ENCODE results near the gene RAP1A.
A peak's percentile ranks its signal among the peaks of the same experiment; 100 is the strongest.
"Not testable (repeated sequence)": the region's sequence is repeated elsewhere in the genome, so short reads cannot be mapped to it uniquely, and the experiment has no call there.

Gene RAP1A

DNA sequence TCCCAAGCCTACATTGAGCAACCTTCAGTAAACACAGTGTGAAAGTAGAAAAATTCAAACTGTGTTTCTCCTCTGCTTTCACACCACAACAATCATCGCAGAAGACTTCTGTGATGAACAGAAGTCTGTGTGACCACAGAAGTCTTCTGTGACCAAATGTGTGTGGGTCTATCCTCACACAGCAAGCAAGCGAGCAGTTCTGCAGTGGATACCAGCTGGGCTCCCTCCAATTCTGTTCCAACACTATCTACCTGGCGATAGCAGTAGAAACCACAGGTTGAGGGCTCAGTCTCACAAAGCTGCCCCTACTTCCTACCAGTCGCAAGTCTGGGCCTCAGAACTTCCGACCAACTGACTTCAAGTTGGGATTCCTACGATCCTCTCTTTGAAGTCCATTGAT is 21.0 kb upstream of the RAP1A start:
- DNase-seq (ENCODE audit: low spot score) = no peak

DNA sequence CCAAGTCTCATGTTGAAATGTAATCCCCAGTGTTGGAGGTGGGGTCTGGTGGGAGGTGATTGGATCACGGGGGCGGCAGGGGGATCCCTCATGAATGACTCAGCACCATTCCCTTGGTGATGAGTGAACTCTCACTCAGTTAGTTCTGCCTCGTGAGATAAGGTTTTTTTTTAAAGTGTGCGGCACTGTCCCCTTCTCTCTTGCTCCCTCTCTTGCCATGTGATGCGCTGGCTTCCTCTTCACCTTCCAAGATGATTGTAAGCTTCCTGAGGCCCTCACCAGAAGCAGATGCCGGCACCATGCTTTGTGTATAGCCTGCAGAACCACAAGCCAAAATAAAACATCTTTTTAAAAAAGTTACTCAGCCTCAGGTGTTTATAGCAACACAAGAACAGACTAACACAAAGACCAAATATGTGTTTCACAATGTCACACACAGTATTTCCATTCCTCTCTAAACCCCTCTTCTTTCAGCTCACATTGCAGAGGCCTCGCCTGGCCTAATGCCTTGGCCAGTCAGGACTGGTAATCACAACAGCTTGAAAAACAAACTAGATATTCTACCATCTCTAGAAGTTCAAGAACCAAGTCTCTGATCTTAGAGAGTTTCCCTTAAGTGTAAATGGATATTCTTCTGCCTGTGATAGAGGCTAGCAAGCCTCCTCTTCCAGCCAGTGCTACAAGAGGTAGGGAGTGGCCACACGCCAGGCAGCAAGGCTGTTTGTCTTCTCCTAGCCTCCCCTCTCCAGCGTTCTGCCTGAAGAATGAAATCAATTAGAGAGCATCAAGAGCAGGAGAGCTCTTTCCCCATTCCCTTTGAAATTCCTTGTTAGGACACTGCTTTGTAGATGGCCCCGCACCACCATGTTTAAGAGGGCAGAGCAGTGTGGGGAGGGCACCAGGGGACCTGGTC is 19.6 kb upstream of the RAP1A start:
- no peak for DNase-seq (ENCODE audit: low spot score)

DNA sequence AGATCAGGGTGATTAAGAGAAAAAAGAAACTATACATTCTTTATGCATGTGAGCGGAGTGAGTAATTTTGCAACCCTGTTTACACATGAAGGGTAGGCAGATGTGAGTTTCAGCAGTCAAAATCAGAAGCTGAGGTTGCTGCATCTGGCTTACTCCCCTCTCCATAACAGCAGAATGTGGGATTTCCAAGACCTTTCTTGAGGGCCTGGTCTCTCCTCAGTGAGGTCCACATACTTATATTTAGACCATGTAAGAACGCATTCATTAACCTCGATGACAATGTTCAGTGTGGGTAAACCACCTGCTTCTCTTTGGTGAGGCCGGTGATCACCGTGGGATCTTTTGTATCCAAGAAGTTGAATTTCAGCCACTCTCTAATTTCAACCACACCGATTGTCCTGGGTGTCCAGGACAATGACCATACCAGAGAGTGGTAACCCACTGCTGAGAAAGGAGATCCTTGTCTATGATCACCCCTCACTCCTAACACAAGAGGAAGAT is 18.7 kb upstream of the RAP1A start:
- DNase-seq (ENCODE audit: low spot score) = no peak

DNA sequence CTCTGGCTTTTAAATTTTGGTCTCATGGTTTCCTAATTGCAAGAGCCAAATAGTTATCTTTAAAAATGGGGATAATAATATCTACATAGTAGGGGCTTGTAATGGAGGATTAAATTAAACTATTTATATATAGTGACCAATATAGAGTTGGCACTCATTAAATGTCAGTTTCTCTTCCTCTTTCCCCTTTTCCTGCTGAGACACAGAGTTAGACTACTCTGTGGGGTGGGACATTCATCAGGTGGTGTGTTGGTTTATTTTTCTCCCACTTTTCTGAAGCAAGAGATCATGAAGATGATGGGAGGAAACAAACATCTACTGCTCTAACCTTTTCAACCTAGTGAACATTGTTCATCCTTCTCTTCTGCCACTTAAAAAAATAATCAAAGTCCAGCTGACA is 17.3 kb upstream of the RAP1A start:
- no peak for DNase-seq (ENCODE audit: low spot score)

DNA sequence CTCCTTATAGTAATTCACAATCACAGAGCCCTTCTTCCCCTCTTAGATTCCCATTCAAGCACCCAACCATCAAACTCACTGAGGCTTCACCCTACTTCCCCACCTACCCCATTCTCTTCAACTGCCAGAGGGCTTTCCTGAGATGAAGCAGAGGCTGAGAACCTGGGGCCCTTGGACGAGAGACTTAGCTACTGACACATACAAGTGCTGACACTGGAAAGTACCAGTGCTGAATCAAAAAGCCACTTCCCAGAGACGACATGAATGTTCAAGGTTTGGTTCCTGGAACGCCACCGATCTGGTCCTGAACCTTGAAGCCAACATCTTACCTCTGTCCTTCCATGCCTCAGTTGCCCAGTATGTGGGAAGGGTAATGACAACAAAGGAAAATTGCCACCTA is 16.6 kb upstream of the RAP1A start:
- DNase-seq (ENCODE audit: low spot score) = no peak

DNA sequence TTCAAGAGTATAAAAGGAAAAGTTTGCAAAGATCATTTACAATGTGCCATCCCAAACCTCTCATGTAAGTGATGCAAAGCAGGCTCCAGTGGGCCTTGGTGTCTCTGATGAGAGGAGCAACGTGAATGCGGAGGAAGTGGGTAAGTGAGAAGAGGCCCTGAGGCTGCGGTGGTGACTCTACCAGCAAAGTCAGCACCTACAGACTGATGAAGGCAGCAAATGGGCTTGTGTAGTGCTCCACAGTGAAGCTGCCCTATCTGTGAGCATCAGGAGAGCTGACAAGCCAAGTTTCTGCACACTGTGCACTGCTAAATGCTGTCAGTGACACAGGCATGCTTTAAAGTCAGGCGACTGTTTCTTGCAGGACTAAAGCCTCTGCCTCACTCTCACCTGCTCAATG is 15.6 kb upstream of the RAP1A start:
- DNase-seq (ENCODE audit: low spot score) = no peak

DNA sequence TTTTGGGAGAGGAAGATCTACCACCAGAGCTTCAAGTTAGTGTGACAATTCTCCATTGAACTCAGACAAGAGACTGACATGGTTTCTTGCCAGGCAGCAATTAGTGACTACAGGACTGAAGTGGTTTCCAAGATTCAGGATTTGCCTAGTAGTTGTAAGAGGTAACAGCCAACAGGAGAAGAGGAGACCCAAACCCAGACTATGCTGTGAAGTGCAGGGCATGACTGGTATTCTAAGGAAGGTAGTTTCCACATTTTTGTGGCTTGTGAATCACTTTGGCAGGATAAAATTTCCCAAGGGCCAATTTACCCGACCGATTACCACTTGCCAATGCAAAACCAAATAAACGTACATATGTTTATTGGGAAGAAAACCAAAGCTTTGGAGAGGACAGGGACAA is 14.7 kb upstream of the RAP1A start:
- DNase-seq (ENCODE audit: low spot score) = no peak

DNA sequence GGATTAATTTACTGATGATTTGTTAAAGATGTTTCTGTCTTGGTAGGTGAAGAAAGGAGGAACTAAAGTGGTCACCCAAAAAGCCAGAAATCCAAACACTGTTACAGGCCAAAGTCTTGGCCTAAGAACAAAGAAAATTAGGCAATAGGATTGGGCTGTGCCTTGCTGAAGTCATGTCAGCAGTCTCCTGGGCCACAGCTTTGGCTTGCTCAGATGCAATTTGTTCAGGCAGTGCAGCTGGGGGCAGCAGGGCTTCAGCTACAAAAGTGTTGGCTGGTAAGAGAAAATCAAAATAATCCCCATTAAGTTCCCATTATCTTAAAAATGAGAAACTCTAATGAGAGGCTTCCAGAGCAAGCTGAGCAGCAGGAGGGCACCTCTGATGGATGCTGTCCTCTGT is 14.0 kb upstream of the RAP1A start:
- DNase-seq (ENCODE audit: low spot score) = no peak

DNA sequence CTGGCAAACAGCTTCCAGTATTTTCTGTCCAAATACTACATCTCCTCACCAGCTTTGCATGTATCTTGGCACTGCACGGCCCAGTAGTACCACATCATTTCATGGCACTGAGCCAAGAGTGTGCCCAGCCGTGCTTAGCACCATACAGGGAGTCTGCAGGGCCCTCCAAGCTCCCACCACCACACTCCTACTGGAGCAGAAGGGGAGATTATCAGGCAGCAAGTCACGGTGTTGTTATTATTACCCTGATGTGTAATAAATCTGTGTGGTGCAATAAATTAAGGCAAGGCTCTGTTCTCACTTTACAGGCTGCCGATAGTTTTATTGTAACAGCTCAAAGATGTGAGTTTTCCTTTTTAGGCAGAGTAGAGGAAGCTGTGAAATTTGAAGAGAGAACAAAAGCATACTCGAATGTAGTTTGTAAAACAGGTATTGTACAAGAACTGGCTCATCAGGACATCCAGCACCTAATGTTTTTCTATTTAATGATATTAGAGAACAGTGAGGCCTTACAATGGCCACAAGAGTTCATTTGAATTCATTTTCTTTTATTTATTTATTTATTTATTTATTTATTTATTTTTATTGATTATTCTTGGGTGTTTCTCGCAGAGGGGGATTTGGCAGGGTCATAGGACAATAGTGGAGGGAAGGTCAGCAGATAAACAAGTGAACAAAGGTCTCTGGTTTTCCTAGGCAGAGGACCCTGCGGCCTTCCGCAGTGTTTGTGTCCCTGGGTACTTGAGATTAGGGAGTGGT is 13.0 kb upstream of the RAP1A start:
- DNase-seq (ENCODE audit: low spot score) = not testable (repeated sequence)

DNA sequence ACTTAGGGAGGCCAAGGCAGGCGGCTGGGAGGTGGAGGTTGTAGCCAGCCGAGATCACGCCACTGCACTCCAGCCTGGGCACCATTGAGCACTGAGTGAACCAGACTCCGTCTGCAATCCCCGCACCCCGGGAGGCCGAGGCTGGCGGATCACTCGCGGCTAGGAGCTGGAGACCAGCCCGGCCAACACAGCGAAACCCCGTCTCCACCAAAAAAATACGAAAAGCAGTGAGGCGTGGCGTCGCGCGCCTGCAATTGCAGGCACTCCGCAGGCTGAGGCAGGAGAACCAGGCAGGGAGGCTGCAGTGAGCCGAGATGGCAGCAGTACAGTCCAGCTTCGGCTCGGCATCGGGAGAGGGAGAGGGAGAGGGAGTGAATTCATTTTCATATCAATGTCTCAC is 11.1 kb upstream of the RAP1A start:
- DNase-seq (ENCODE audit: low spot score) = not testable (repeated sequence)

DNA sequence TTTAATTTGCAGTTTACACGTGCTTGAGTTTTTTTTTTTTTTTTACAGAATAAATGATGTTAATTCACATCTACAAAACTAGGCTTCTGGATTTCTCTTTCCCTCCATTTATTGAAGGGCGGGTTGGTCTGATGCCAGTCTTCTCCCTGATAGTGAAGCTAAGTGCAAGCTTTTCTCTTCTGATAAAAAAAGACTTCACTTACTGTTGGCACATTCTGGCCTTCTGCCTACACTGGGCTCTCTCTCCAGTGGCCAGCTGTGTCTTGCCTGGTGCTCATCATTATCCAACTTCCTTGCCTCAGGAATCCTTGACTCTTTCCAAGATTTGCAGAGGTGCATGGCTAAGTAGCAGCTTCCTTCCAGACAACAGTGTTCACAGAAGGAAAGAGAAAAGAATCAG is 7.6 kb upstream of the RAP1A start:
- DNase-seq (ENCODE audit: low spot score) = no peak

DNA sequence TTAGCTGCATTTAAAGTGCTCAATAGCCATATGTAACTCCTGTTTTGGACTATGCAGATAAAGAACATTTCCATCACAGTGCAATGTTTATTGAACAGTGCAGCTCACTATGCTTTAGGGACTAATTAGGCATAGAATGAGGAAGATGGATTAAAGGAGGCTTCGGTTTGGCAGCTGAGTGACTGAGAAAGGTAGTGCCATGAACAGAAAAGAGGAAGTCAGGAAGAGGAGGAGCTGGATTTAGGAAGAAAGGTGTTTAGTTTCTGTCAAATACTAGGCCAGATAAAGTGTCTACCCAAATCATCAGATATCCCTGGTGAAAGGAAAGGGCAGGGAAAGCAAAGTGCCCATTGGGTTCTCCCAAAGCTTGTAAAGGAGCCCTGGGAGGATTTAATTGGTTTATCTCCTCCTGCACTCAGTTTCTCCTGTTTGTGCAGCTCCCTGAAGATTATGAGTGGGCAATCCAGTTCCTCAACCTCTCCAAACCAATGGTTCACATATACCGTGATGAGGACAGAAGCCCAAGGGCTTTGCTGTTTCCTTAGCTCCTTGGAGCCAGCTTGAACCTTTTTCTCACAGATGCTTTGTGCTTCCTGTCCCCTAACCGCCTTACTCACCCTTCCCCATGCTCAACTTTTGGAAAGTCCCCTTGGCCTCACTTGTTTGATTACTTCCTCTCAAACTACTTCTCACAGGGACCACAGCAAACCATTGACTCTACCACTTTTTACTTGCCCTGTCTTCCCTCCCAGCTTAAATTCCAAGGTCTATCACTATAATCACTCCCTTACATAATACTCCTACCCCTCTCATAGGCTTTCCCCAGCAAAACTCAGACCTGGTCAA is 3.5 kb upstream of the RAP1A start:
- DNase-seq (ENCODE audit: low spot score) = peak; percentile 59

DNA sequence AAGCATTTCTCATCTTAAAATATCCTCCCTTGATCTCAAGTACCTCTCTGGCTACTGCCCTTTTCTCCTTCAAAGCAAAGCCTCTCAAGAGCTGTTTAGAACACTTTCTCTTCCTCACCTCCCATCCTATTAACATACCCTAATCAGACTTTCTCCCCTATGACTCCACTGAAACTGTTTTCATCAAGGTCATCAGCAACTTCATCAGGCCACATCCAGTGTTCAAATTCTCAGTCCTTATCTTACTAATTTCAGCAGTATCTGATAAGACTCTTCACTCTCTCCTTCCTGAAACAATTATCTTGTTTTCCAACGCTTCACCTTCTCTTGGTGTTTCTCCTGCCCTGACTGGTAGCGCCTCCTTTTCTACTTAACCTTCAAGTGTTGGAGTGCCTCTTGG is 1.5 kb upstream of the RAP1A start:
- no peak for DNase-seq (ENCODE audit: low spot score)

DNA sequence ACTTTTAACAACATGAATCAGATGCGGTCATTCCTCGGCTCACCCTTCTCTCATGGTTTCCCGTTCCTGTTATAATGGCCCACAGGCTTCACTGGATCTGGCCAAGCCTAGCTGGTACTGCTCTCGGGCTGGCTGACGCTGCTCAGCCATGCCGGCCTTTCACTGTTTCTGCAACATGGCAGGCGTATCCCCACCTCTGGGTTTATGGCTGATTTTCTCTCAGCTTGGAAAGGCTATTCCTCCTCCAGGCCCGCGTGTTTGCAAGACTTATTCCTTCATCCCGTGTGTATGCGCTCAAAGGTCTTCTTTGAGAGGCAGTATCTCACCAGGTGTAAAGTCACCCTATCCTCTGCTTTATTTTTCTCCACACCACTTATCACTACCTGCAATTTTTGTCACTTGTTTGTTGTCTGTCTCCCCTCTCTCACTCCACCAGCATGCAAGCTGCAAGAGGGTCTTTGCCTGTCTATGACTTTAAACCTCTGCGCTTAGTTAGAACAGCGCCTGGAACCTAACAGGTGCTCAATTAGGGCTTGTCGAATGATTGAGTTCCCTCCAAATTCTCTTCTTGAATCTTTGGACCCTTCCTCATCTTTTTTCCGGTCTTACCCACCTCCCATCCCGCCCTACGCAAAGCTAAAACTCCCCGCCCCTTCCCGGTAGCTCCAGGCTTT is 491 bp upstream of the RAP1A start:
- no peak for DNase-seq (ENCODE audit: low spot score)

DNA sequence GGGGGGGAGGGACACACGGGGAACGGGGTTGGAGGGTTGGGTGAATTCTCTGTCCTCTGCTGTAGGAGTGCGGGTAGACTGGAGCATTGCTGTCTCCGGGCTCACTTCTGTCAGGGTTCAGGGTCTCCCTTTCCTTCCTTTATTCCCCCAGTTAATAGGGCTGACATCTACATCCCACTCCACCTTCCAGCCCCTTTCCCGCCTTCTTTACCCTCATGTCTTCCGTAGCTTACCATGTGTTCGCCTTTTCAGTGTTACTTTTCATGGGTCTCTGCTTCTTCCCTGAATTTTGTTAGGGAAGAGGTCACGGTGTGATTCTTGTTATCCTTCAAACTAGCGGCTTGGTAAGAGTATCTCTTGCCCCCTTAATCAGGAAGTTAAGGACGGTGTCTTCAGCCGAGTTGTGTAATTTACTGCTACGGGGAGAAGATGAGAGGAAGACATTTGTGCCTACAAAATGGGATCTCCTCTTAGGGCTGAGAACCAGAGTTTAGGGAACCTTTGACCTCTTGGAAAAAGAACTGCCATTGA is 917 bp downstream of the RAP1A start:
- DNase-seq (ENCODE audit: low spot score) = peak; percentile 65

DNA sequence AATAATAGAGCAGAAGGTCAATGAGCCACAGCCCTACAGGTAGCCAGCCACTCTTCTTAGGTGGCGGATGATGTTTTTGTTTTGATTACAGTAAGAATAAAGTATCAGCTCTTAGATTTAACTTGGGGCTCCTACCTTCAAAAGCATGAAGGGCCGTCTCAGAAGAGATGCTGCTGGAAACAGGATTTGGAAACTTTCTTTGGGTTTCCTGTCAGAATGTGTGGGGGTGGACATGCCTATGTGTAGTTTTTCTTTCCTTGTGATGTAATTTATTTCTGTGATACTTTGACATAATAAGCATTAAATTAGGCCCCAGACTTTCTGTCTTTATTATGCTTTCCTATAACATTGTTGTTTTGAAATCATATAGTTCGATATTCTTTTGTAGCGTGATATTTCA is 1.5 kb downstream of the RAP1A start:
- DNase-seq (ENCODE audit: low spot score) = no peak

DNA sequence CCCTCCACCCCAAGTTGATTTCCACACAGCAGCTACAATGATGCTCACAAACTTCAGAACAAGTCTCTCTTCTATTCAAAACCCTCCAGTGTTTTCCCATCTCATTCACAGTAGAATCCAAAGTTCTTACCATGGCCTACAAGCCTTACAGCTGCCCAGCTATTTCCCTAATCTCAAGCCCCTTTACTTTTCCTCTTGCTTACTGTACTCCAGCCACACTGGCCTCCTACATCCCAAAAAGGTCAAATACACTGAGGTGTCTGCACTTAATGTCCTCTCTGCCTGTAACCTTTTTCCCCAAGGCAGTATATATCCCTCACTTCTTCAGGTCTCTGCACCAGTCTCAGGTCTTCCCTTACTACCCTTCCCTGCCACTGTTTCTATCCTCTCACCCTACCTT is 2.6 kb downstream of the RAP1A start:
- no peak for DNase-seq (ENCODE audit: low spot score)

DNA sequence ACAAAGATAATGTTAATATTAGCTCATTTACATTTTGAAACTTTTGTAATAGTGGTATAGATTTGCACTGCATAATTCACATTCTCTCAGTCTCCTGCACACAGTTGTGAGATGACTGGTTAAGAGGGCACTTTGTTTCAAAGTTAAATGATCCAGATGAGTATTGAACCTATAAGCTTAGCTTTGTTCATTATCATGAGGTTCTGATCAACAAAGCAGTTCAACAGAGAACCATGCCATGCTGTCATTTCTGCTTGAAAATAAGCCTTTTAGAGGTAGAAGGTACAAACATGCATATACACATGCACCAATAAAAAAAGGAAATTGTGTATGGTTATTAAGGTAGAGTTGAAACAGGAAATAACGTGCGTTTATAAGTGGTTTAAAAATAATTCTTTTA is 4.8 kb downstream of the RAP1A start:
- DNase-seq (ENCODE audit: low spot score) = no peak

DNA sequence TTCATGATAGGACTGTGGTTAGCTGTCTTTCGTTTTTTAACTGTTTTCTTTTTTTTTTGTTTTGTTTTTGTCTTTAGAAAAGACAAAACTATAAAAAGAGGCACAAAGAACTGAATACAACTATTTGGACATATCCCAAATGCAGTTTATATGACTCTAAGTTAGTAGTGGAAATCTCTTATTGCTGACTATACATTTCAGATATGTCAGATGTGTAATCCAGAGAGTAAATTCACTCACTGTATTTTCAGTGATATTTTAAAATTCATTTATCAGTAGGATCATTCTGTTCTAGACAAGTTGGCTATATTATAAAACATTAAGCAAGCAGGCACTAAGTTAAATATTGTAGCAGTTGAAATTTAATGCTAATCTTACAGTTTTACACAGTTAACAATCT is 5.7 kb downstream of the RAP1A start:
- DNase-seq (ENCODE audit: low spot score) = no peak

DNA sequence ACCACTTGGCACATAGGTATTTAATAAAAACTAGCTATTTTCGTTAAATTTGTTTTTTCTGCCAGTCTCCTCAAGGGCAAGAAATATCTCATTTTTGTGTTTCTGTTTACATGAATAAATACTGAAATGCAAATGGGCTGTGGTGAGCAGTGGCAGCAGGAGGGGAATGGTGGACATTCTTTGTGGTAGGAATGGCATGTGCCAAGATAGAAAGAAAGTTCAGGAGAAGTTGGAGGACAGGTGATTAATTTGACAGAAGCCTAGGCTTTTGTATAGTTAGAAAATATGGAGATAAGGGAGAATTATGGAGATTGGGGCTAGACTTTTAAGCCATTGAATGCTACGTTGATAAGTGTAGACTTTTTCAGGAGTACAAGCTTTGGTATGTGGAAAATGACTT is 8.6 kb downstream of the RAP1A start:
- no peak for DNase-seq (ENCODE audit: low spot score)

DNA sequence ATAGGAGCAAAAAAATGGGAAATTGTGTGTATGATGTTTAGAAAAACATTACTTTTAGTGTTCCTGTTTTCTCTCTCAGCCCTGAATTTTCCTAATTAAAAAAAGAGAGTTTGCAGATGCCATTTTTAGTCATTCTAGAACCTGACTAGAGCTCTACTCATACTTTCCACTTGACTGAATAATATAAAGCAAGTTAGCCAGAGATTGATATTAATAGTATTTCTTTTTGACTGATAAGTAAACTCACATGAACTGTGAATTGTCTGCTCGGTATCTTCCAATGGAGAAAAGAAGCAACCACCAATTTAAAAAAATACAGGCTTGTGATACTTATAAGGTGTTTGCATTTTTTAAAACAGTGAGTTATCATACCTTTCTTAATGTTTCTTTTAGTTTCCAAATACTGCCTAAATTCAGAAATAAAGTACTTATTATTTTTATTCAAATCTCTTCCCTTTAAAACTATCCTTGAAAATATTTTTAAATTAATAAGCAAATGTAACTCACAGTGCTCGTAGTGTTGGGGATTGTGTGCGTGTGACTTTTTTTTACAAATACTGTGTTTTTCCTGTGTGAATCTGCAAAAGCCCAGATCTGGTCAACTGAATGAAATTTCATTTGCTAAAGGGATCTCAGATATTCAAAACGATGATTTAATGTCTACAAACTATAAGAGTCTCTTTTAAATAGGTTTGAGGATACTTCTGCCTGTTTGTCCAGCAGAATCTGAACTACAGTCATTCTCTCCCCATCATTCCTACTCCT is 9.8 kb downstream of the RAP1A start:
- no peak for DNase-seq (ENCODE audit: low spot score)
